MM.1S (cell line): ENCODE results near the gene TENT5C.

Experiments used
- EZH2 ChIP-seq: fragments of 300-600 bp; sonication (generic); optimal IDR thresholded peaks from 2 replicates; pipeline ENCODE3; 2017; ENCODE audit warnings: low read depth, mild to moderate bottlenecking, antibody characterized with exemption, low read length, mixed read lengths
- TF ChIP-seq, protein P1 (sequence below): fragments of 300-600 bp; sonication (generic); IDR thresholded peaks from 2 replicates; pipeline ENCODE4 v1.5.1; 2016; ENCODE audit warnings: antibody characterized with exemption, low read length, mixed read lengths

DNA sequence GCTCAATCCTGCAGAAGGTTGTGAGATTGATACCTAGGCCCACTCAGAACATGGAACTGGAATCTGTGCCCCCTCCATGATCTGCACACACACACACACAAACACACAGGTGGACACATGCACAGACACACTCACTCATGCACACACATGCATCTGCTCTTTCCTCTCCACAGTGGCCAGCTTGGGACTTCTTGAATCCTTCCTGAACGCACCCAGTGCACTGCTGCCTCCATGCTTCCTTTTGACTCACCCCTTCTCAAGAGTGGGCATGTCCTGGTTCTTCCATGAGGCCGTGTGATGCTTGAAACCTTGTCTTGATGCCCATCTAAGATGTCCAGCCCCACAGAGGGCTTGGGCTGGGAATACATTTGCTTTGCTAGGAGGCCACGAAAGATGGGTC is 25.4 kb upstream of the TENT5C start:
- no peak for TF ChIP-seq EZH2
- TF ChIP-seq, protein P1, sequence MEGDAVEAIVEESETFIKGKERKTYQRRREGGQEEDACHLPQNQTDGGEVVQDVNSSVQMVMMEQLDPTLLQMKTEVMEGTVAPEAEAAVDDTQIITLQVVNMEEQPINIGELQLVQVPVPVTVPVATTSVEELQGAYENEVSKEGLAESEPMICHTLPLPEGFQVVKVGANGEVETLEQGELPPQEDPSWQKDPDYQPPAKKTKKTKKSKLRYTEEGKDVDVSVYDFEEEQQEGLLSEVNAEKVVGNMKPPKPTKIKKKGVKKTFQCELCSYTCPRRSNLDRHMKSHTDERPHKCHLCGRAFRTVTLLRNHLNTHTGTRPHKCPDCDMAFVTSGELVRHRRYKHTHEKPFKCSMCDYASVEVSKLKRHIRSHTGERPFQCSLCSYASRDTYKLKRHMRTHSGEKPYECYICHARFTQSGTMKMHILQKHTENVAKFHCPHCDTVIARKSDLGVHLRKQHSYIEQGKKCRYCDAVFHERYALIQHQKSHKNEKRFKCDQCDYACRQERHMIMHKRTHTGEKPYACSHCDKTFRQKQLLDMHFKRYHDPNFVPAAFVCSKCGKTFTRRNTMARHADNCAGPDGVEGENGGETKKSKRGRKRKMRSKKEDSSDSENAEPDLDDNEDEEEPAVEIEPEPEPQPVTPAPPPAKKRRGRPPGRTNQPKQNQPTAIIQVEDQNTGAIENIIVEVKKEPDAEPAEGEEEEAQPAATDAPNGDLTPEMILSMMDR: no peak
